GM23248 (cell line): ENCODE measurements around the gene PIK3C3. TPM values are rescaled to one million over a fixed set of nuclear protein-coding genes. Genes with fewer than 3 reads are reported as not detected.

Experiments
- DNase-seq: peaks from one replicate; pipeline ENCODE4 v3.0.0-alpha.2; 2015
- H2AFZ ChIP-seq: fragments of 200-600 bp; sonication (generic); 2 replicates; pipeline ENCODE4 v1.6.1; 2016; ENCODE audit warnings: antibody characterized with exemption
- H3F3A ChIP-seq: fragments of 200-600 bp; sonication (generic); 2 replicates; pipeline ENCODE4 v1.6.1; 2016; ENCODE audit warnings: mild to moderate bottlenecking, antibody characterized with exemption, mixed run types; ENCODE audit not compliant: insufficient read depth
- H3K27ac ChIP-seq: fragments of 200-600 bp; sonication (generic); 2 replicates; pipeline ENCODE4 v1.5.1; 2016; ENCODE audit warnings: mild to moderate bottlenecking
- H3K27me3 ChIP-seq: fragments of 200-600 bp; sonication (generic); replicated peaks from 2 replicates; pipeline ENCODE4 v1.6.1; 2016; ENCODE audit warnings: mild to moderate bottlenecking; ENCODE audit not compliant: insufficient read depth
- H3K36me3 ChIP-seq: fragments of 200-600 bp; sonication (generic); 2 replicates; pipeline ENCODE4 v1.6.1; 2016; ENCODE audit warnings: low read depth, mild to moderate bottlenecking
- H3K4me1 ChIP-seq: fragments of 200-600 bp; sonication (generic); 2 replicates; pipeline ENCODE4 v1.6.1; 2016; ENCODE audit warnings: mild to moderate bottlenecking; ENCODE audit not compliant: insufficient read depth
- H3K4me2 ChIP-seq: fragments of 200-600 bp; sonication (generic); one replicate; pipeline ENCODE4 v1.6.1; 2016; ENCODE audit warnings: mild to moderate bottlenecking; ENCODE audit not compliant: unreplicated experiment
- H3K4me3 ChIP-seq: fragments of 200-600 bp; sonication (generic); 2 replicates; pipeline ENCODE4 v1.5.1; 2016; ENCODE audit warnings: mild to moderate bottlenecking
- H3K79me2 ChIP-seq: fragments of 200-600 bp; sonication (generic); 2 replicates; pipeline ENCODE4 v1.6.1; 2016; ENCODE audit warnings: mild to moderate bottlenecking; ENCODE audit not compliant: insufficient read depth
- H3K9ac ChIP-seq: fragments of 200-600 bp; sonication (generic); 2 replicates; pipeline ENCODE4 v1.6.1; 2016; ENCODE audit warnings: mild to moderate bottlenecking
- H3K9me2 ChIP-seq: fragments of 200-600 bp; sonication (generic); 2 replicates; pipeline ENCODE4 v1.6.1; 2016; ENCODE audit warnings: mixed run types, mild to moderate bottlenecking, moderate library complexity; ENCODE audit not compliant: insufficient read depth
- H3K9me3 ChIP-seq: fragments of 200-600 bp; sonication (generic); one replicate; pipeline ENCODE4 v1.6.1; 2017; ENCODE audit warnings: low read depth
- H4K20me1 ChIP-seq: fragments of 200-600 bp; sonication (generic); 2 replicates; pipeline ENCODE4 v1.6.0; 2016; ENCODE audit not compliant: insufficient read depth
- EZH2 ChIP-seq: fragments of 200-600 bp; sonication (generic); IDR thresholded peaks from 2 replicates; pipeline ENCODE4 v1.6.1; 2018; ENCODE audit warnings: antibody characterized with exemption, mild to moderate bottlenecking; ENCODE audit not compliant: insufficient read depth, poor library complexity, severe bottlenecking
- EZH2phosphoT487 ChIP-seq: fragments of 200-600 bp; sonication (generic); IDR thresholded peaks from 2 replicates; pipeline ENCODE4 v1.6.1; 2018; ENCODE audit warnings: antibody characterized with exemption, moderate library complexity, mild to moderate bottlenecking, low read depth; ENCODE audit not compliant: insufficient read depth
- WGBS, 2 experiments: methylation state at CpG; one replicate each; pipeline ENCODE4 v1.1.6; 2015 to 2017; ENCODE audit warnings: low lambda C conversion rate in 2 of 2, low coverage in 1 of 2; ENCODE audit errors: missing lambda C conversion rate in 2 of 2; 5-methylcytosine and 5-hydroxymethylcytosine counted together
- in situ Hi-C: fragments of 300-500 bp; cut with MboI; formaldehyde crosslinking; loops from 2 replicates; pipeline ENCODE4 v1.15.0; 2020
- polyA plus RNA-seq: library from polyadenylated mRNA; unstranded; fragments of >200 nt; fragmentation: Nextera tagmentation; extraction: Ambion mirVana; gene quantifications from 2 replicates; pipeline ENCODE4 v1.2.1, GENCODE V29; 2016
- total RNA-seq: library from RNA; depleted of rRNA; stranded (reverse); fragments of >200 nt; shearing (Covaris generic); gene quantifications from 2 replicates; pipeline ENCODE4 v1.2.3, GENCODE V29; 2014

Gene PIK3C3
- total and polyA plus RNA-seq, 2 experiments from 2014 or later = 45.0 to 50.3 TPM

DNA sequence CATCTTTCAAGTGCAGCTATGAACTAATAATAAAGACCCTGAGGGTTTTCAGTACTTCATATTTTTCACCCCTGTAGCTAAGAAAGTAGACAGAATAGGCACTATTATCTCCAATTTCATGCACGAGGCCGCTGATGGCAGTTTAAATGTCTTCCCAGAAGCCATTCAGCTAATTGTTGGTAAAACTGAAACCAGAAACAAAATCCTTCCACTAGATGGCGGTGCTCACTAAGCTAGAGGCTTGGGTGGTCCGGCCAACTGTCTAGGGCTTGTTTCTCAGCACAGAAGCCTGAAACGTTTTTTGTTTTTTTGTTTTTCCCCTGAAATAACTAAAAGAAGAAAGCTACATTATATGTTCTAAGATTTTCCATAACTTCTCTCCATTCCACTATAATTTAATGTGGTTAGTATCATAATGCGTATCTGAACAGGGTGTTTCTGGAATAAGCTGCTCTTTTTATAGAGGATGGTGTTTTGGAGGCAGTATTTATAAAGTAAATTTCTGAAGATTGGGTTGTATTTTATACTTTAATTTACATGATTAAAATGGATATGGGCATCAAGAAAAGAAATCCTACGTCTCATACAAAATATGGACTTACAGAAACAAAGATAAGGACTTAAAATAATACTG, 159.4 kb downstream of the PIK3C3 start:
- H3K4me1 ChIP-seq = peaks cover 19% of the 10 kb centered on the region
- WGBS, 2 experiments = 15 to 16% methylated on average over 7 of the region's 7 CpGs
- peak; percentile 86 for DNase-seq
- H3K9ac ChIP-seq = peak overlapping the region; percentile 72
- H3K9me3 ChIP-seq = no peaks in the 10 kb centered on the region
- TF ChIP-seq EZH2phosphoT487 = no peak
- no peak for TF ChIP-seq EZH2
- H3F3A ChIP-seq = no peaks in the 10 kb centered on the region
- in situ Hi-C loops = loop anchor here (25.0 kb wide), 2 partner anchors 173 to 1148 kb away; no protein-coding TSS in a partner anchor
- H3K9me2 ChIP-seq = no peaks in the 10 kb centered on the region
- no peaks in the 10 kb centered on the region for H3K27me3 ChIP-seq
- no peaks in the 10 kb centered on the region for H3K36me3 ChIP-seq
- no peaks in the 10 kb centered on the region for H4K20me1 ChIP-seq
- no peaks in the 10 kb centered on the region for H3K79me2 ChIP-seq
- peak overlapping the region; percentile 97 for H2AFZ ChIP-seq
- peak overlapping the region; percentile 48 for H3K4me2 ChIP-seq
- peak overlapping the region; percentile 62 for H3K27ac ChIP-seq
- no peak overlapping the region for H3K4me3 ChIP-seq

DNA sequence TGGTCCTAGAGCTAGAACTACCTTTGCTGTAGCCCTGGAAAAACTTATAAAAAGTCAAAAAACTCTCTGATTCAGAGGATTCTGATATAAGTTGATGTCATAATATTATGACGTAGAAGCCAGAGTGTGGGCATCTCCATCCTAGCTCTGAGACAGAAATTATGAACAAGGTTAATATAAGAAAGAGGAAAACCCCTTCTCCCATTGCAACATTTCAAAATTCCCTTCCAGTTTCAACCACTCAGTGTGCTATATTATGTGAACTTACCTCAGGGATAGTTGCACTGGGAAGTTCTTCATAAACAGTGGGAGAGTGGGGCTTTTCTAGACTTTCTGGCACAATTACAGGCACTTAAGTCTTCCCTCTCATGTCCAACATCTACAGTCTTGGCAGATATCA, 171.6 kb downstream of the PIK3C3 start:
- Histone ChIP-seq H3F3A (no peaks in the 10 kb centered on the region), H3K36me3 (no peaks in the 10 kb centered on the region), H2AFZ (no peak overlapping the region), H3K27ac (no peak overlapping the region), H3K4me2 (no peak overlapping the region), H3K9ac (no peak overlapping the region), H3K9me3 (no peaks in the 10 kb centered on the region), H3K27me3 (no peaks in the 10 kb centered on the region), H3K4me1 (no peaks in the 10 kb centered on the region), H4K20me1 (no peaks in the 10 kb centered on the region), H3K79me2 (no peaks in the 10 kb centered on the region), H3K4me3 (no peak overlapping the region), H3K9me2 (no peaks in the 10 kb centered on the region)
- no peak for DNase-seq
- 39 to 58% methylated on average over 1 of the region's 1 CpG for WGBS, 2 experiments
- in situ Hi-C loops = no loop called here
- no peak for TF ChIP-seq EZH2phosphoT487
- TF ChIP-seq EZH2 = no peak

DNA sequence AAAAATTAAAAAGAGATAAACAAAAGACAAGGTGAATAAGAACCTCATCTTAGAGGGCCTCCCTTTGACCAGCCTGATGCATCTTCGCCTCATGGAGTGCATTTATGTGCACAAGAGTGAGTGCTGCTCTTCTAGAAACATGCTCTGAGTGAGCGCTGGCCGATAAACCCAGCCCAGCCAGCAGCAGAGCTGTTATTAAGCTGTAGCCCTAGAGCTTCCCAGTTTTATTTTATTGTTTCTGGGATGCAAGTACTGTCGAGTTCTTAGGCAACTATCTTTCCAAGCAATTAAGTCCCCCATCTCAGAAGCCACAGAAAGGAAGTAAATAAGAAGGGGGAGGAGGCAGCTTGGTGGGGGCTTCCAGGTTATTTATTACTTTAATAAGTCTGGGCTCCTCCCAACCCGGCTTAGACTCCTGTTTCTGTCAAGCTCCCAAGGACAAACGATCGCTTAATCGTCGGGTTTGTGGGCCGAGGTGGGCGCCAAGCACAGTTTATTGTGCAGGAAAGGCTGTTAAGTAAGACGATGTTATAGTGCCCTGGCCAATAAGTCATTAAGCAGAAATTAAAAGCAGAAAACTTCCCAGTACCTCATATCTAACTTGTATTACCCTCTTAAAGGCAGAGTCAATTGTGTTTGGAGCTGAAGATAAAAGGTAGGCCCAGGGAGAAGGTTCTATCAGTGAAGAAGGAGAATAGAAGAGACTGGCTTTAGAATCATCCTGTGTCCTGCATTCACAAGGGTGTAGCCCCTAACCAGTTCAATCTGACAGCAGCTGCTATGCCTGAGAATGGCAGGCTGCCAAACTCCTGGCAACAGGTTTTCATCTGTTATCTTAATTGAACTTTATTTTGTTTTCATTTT, 176.3 kb downstream of the PIK3C3 start:
- Histone ChIP-seq H3K9me2 (no peaks in the 10 kb centered on the region), H3K27ac (no peak overlapping the region), H3K9me3 (no peaks in the 10 kb centered on the region), H3K9ac (no peak overlapping the region), H2AFZ (no peak overlapping the region), H3K79me2 (no peaks in the 10 kb centered on the region), H3K4me1 (no peaks in the 10 kb centered on the region), H3K36me3 (no peaks in the 10 kb centered on the region), H3K4me2 (no peak overlapping the region), H3F3A (no peaks in the 10 kb centered on the region), H3K4me3 (no peak overlapping the region), H4K20me1 (no peaks in the 10 kb centered on the region), H3K27me3 (no peaks in the 10 kb centered on the region; the same call in 1 of the 2 replicates)
- no peak for DNase-seq
- WGBS, 2 experiments = 4% methylated on average over 12 of the region's 12 CpGs
- in situ Hi-C loops = no loop called here
- TF ChIP-seq EZH2 = no peak
- TF ChIP-seq EZH2phosphoT487 = no peak

DNA sequence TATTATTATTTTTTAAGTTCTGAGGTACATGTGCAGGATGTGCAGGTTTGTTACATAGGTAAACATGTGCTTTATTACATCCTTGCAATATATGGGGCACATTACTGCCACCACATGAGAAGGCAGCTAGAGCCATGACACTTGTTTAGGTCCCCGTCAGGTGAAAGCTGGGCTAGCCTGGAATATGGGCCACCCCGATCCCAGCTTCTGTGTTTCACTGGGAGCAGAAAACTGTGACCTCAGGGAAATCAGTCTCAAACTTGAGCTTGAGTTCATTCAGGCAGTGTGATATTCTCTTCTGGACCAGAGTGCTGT, 176.9 kb downstream of the PIK3C3 start:
- H3K27ac ChIP-seq = no peak overlapping the region

More for the DNA sequence above, 176.9 kb downstream of the PIK3C3 start:
- no peak overlapping the region for H3K4me3 ChIP-seq
- H3K9me3 ChIP-seq = no peaks in the 10 kb centered on the region
- 87 to 89% methylated on average over 2 of the region's 2 CpGs for WGBS, 2 experiments
- no peak for DNase-seq
- H3K9me2 ChIP-seq = no peaks in the 10 kb centered on the region
- H3K9ac ChIP-seq = no peak overlapping the region
- in situ Hi-C loops = no loop called here
- H3K4me2 ChIP-seq = no peak overlapping the region
- no peaks in the 10 kb centered on the region for H3K36me3 ChIP-seq
- no peaks in the 10 kb centered on the region for H3F3A ChIP-seq
- TF ChIP-seq EZH2phosphoT487 (no peak), EZH2 (no peak)
- no peaks in the 10 kb centered on the region for H3K79me2 ChIP-seq
- H3K27me3 ChIP-seq = no peaks in the 10 kb centered on the region; the same call in 1 of the 2 replicates
- H2AFZ ChIP-seq = no peak overlapping the region
- no peaks in the 10 kb centered on the region for H3K4me1 ChIP-seq
- H4K20me1 ChIP-seq = no peaks in the 10 kb centered on the region
